H1 (cell line): Measurements from ENCODE around the gene OS9.

ENCODE experiments used
- CTCF ChIP-seq, 3 experiments: IDR thresholded peaks; 1 replicate in 2 of 3; 2 replicates in 1 of 3; pipeline versions ENCODE4 v1.5.1 to v1.6.1; 2011; ENCODE audit warnings: low read length in 3 of 3, mild to moderate bottlenecking in 3 of 3, inconsistent platforms in 2 of 3, low read depth in 1 of 3, moderate library complexity in 1 of 3; ENCODE audit not compliant: insufficient read depth in 1 of 3; ENCODE audit errors: control extremely low read depth in 1 of 3
- EP300 ChIP-seq, 2 experiments: IDR thresholded peaks; 1 replicate in 1 of 2; 2 replicates in 1 of 2; pipeline ENCODE4 v1.6.1; 2011 to 2012; ENCODE audit warnings: low read depth in 2 of 2, low read length in 2 of 2, mild to moderate bottlenecking in 2 of 2, borderline replicate concordance in 1 of 2, inconsistent platforms in 1 of 2, moderate library complexity in 1 of 2
- EZH2 ChIP-seq: fragments of 200-600 bp; sonication (generic); IDR thresholded peaks from 2 replicates; pipeline ENCODE4 v1.7.1; 2012; ENCODE audit warnings: low read depth, mild to moderate bottlenecking, moderate library complexity, low read length, inconsistent platforms; ENCODE audit not compliant: severe bottlenecking
- TBP ChIP-seq: IDR thresholded peaks from 2 replicates; pipeline ENCODE4 v1.6.1; 2011; ENCODE audit warnings: low read depth, low read length, improper control_type of control experiment

- TF ChIP-seq CTCF (IDR thresholded peaks at IDR 0.05; ENCODE audit: control extremely low read depth in 1 of 3, insufficient read depth in 1 of 3, low read depth in 1 of 3, low read length in 3 of 3) (no peak), EP300 (IDR thresholded peaks at IDR 0.05; ENCODE audit: borderline replicate concordance in 1 of 2, low read depth in 2 of 2, low read length in 2 of 2) (no peak), TBP (no peak), EZH2 (no peak)
Measured at GRCh38 chr12:57679697-57680096, 14.2 kb upstream of the OS9 start.
